GM12878 (cell line): ENCODE results near the gene ATP5F1B. TPM values are rescaled to one million over a fixed set of nuclear protein-coding genes. Genes with fewer than 3 reads are reported as not detected.

Experiments
- ATAC-seq: fragments of 200-7000 bp; cut with Tn5 transposase; 3 replicates; pipeline ENCODE4 v1.9.1; 2020; ENCODE audit warnings: mild to moderate bottlenecking, moderate library complexity
- BruUV-seq: library from RNA; stranded (reverse); fragments of 400-500 nt; replicated peaks from 2 replicates; lab custom pipeline; 2021; lab: Mats Ljungman, UMichigan
- CTCF ChIA-PET: fragments of 300-600 bp; sonication (Branson Sonifier 250); formaldehyde crosslinking; extraction: SDS; loops from one replicate; lab custom pipeline; 2021; ENCODE audit warnings: inconsistent platforms; lab: Yijun Ruan, JAX
- POLR2A ChIA-PET: fragments of 350-600 bp; formaldehyde crosslinking; extraction: SDS; loops from one replicate; lab custom pipeline; 2021; ENCODE audit warnings: inconsistent platforms; lab: Charles Lee
- RAD21 ChIA-PET: fragments of 300-600 bp; sonication (Branson Sonifier 250); formaldehyde crosslinking; loops from one replicate; lab custom pipeline; 2023; ENCODE audit warnings: antibody characterized with exemption; ENCODE audit not compliant: unreplicated experiment; lab: Charles Lee
- SMC1A ChIA-PET: fragments of 300-600 bp; sonication (Branson Sonifier 250); formaldehyde crosslinking; loops from one replicate; lab custom pipeline; 2023; ENCODE audit not compliant: unreplicated experiment, uncharacterized antibody; lab: Charles Lee
- DNase-seq: peaks from one replicate; pipeline ENCODE4 v3.0.0-alpha.2; 2011; ENCODE audit warnings: low read depth, low spot score
- FAIRE-seq: peaks from 3 replicates; lab custom pipeline; 2011; peaks lifted over from hg19 to GRCh38; lab: Jason Lieb, UNC
- H2AFZ ChIP-seq: 2 replicates; pipeline ENCODE4 v1.6.0; 2011; ENCODE audit warnings: low read depth, low read length, control low read depth; ENCODE audit not compliant: control insufficient read depth
- H3K27ac ChIP-seq: 2 replicates; pipeline ENCODE4 v1.5.1; 2011; ENCODE audit warnings: control low read depth; ENCODE audit not compliant: control insufficient read depth, insufficient read depth
- H3K27me3 ChIP-seq, 2 experiments: replicated peaks in 1 of 2; 2 replicates each; pipeline versions ENCODE4 v1.6.0 to v1.6.1; 2011; ENCODE audit warnings: low read length in 1 of 2; ENCODE audit not compliant: control insufficient read depth in 2 of 2, insufficient read depth in 2 of 2
- H3K36me3 ChIP-seq, 2 experiments: 2 replicates each; pipeline ENCODE4 v1.5.1; 2011; ENCODE audit warnings: low read length in 1 of 2; ENCODE audit not compliant: control insufficient read depth in 2 of 2, insufficient read depth in 2 of 2
- H3K4me1 ChIP-seq: 2 replicates; pipeline ENCODE4 v1.6.1; 2011; ENCODE audit warnings: mild to moderate bottlenecking, low read length, moderate library complexity, mixed read lengths; ENCODE audit not compliant: control insufficient read depth, insufficient read depth
- H3K4me2 ChIP-seq: 2 replicates; pipeline ENCODE4 v1.6.0; 2011; ENCODE audit warnings: control low read depth; ENCODE audit not compliant: control insufficient read depth, insufficient read depth
- H3K4me3 ChIP-seq: fragments of 200-600 bp; sonication (generic); 2 replicates; pipeline ENCODE4 v1.5.1; 2016
- H3K79me2 ChIP-seq: 2 replicates; pipeline ENCODE4 v1.6.0; 2011; ENCODE audit warnings: low read length; ENCODE audit not compliant: control insufficient read depth, insufficient read depth
- H3K9ac ChIP-seq: 2 replicates; pipeline ENCODE4 v1.8.0; 2011; ENCODE audit warnings: low read length, control low read depth, mixed read lengths; ENCODE audit not compliant: control insufficient read depth, insufficient read depth
- H3K9me3 ChIP-seq: replicated peaks from 3 replicates; pipeline ENCODE4 v1.5.1; 2011; ENCODE audit warnings: mild to moderate bottlenecking, low read length; ENCODE audit not compliant: control insufficient read depth, insufficient read depth
- H4K20me1 ChIP-seq: 2 replicates; pipeline ENCODE4 v1.6.0; 2011; ENCODE audit not compliant: control insufficient read depth, insufficient read depth
- ATF2 ChIP-seq: IDR thresholded peaks from 2 replicates; pipeline ENCODE4 v1.6.1; 2012; ENCODE audit warnings: low read length, inconsistent platforms
- CHD1 ChIP-seq: IDR thresholded peaks from 2 replicates; pipeline ENCODE4 v1.6.1; 2012; ENCODE audit warnings: low read depth, low read length, improper control_type of control experiment
- CREM ChIP-seq: IDR thresholded peaks from 2 replicates; pipeline ENCODE4 v1.6.1; 2014; ENCODE audit warnings: antibody characterized with exemption, low read depth
- DPF2 ChIP-seq: fragments of 450-650 bp; IDR thresholded peaks from 2 replicates; pipeline ENCODE4 v1.6.1; 2017; ENCODE audit warnings: mild to moderate bottlenecking
- EGR1 ChIP-seq, 2 experiments: IDR thresholded peaks; 1 replicate in 1 of 2; 2 replicates in 1 of 2; pipeline ENCODE4 v1.6.1; 2011 to 2012; ENCODE audit warnings: low read depth in 2 of 2, low read length in 2 of 2, borderline replicate concordance in 1 of 2, mild to moderate bottlenecking in 1 of 2, moderate library complexity in 1 of 2
- IKZF2 ChIP-seq, 2 experiments: fragments of 450-650 bp; IDR thresholded peaks; 2 replicates each; pipeline ENCODE4 v1.6.1; 2017; ENCODE audit warnings: mild to moderate bottlenecking in 2 of 2, moderate library complexity in 2 of 2
- IRF4 ChIP-seq: IDR thresholded peaks from 2 replicates; pipeline ENCODE4 v1.6.1; 2011; ENCODE audit warnings: low read depth, low read length
- IRF5 ChIP-seq: fragments of 450-650 bp; IDR thresholded peaks from 2 replicates; pipeline ENCODE4 v1.6.1; 2017; ENCODE audit warnings: borderline replicate concordance
- JUNB ChIP-seq: IDR thresholded peaks from 2 replicates; pipeline ENCODE4 v1.6.1; 2016; ENCODE audit warnings: antibody characterized with exemption, mild to moderate bottlenecking
- JUND ChIP-seq: IDR thresholded peaks from 2 replicates; pipeline ENCODE4 v1.6.1; 2012; ENCODE audit warnings: low read depth, mild to moderate bottlenecking, low read length, improper control_type of control experiment, moderate library complexity
- KAT2A ChIP-seq: conservative IDR thresholded peaks from 2 replicates; pipeline ENCODE4 v1.6.1; 2011; ENCODE audit warnings: low read depth, low read length; ENCODE audit not compliant: control insufficient read depth
- MEF2A ChIP-seq: IDR thresholded peaks from 2 replicates; pipeline ENCODE4 v1.6.1; 2011; ENCODE audit warnings: low read depth, mild to moderate bottlenecking, low read length, moderate library complexity; ENCODE audit not compliant: insufficient read depth
- MEF2B ChIP-seq: fragments of 450-650 bp; IDR thresholded peaks from 2 replicates; pipeline ENCODE4 v1.6.1; 2018; ENCODE audit warnings: mild to moderate bottlenecking, moderate library complexity; ENCODE audit not compliant: partially characterized antibody, poor library complexity, severe bottlenecking
- MTA3 ChIP-seq: IDR thresholded peaks from 2 replicates; pipeline ENCODE4 v1.6.1; 2012; ENCODE audit warnings: low read length, inconsistent platforms, borderline replicate concordance
- NFIC ChIP-seq: IDR thresholded peaks from 2 replicates; pipeline ENCODE4 v1.6.1; 2012; ENCODE audit warnings: low read depth, mild to moderate bottlenecking, inconsistent platforms, low read length, moderate library complexity
- PAX8 ChIP-seq: fragments of 450-650 bp; IDR thresholded peaks from 2 replicates; pipeline ENCODE4 v1.6.1; 2017; ENCODE audit warnings: mild to moderate bottlenecking, moderate library complexity
- POLR2A ChIP-seq: IDR thresholded peaks from 2 replicates; pipeline ENCODE4 v1.6.1; 2011; ENCODE audit warnings: low read depth, mild to moderate bottlenecking, low read length
- RUNX3 ChIP-seq: IDR thresholded peaks from 2 replicates; pipeline ENCODE4 v1.6.1; 2012; ENCODE audit warnings: low read length, inconsistent platforms
- SPI1 ChIP-seq: IDR thresholded peaks from 2 replicates; pipeline ENCODE4 v1.6.1; 2011; ENCODE audit warnings: low read depth, mild to moderate bottlenecking, low read length, moderate library complexity, borderline replicate concordance; ENCODE audit not compliant: insufficient read depth
- SUPT20H ChIP-seq: IDR thresholded peaks from 2 replicates; pipeline ENCODE4 v1.6.1; 2011; ENCODE audit warnings: low read depth, mild to moderate bottlenecking, low read length, moderate library complexity, borderline replicate concordance; ENCODE audit not compliant: control insufficient read depth
- TARDBP ChIP-seq: IDR thresholded peaks from 2 replicates; pipeline ENCODE4 v1.6.1; 2016; ENCODE audit warnings: borderline replicate concordance
- TCF3 ChIP-seq: IDR thresholded peaks from 2 replicates; pipeline ENCODE4 v1.6.1; 2012; ENCODE audit warnings: low read depth, mild to moderate bottlenecking, low read length, borderline replicate concordance; ENCODE audit not compliant: insufficient read depth
- TCF7 ChIP-seq: IDR thresholded peaks from 2 replicates; pipeline ENCODE4 v1.6.1; 2014; ENCODE audit warnings: antibody characterized with exemption, borderline replicate concordance
- WRNIP1 ChIP-seq: IDR thresholded peaks from 2 replicates; pipeline ENCODE4 v1.6.1; 2011; ENCODE audit warnings: low read depth, low read length, improper control_type of control experiment, borderline replicate concordance
- whole genome bisulfite sequencing: methylation state at CpG from one replicate; pipeline ENCODE4 v1.1.6; 2016; ENCODE audit warnings: low lambda C conversion rate; ENCODE audit not compliant: insufficient replicate concordance, insufficient coverage; ENCODE audit errors: missing lambda C conversion rate; 5-methylcytosine and 5-hydroxymethylcytosine counted together
- in situ Hi-C: fragments of 300-500 bp; cut with MboI; formaldehyde crosslinking; loops from 9 replicates; pipeline ENCODE4 v1.14.3; 2018; ENCODE audit warnings: mixed read lengths
- intact Hi-C: fragments of 100-400 bp; cut with micrococcal nuclease; formaldehyde crosslinking; loops from one replicate; pipeline ENCODE4 v1.14.2; 2022; ENCODE audit not compliant: unreplicated experiment
- polyA plus RNA-seq, 11 experiments: library from polyadenylated mRNA; depleted of rRNA in 4 of 11; unstranded in 6 of 11; stranded (reverse) in 5 of 11; fragments of >200 nt; fragmentation: Nextera tagmentation in 4 of 11; fragmentation: Illumina TruSeq in 1 of 11; extraction: Ambion mirVana in 4 of 11; extraction: Trizol in 1 of 11; gene quantifications; 1 replicate in 1 of 11; 2 replicates in 10 of 11; pipeline versions ENCODE4 v1.2.1 to v1.2.3, GENCODE V29; 2011 to 2016; ENCODE audit warnings: inconsistent platforms in 2 of 11, missing spikeins in 2 of 11, low read depth in 1 of 11
- total RNA-seq, 4 experiments: library from RNA; depleted of rRNA in 3 of 4; stranded (reverse); fragments of >200 nt in 3 of 4; fragmentation: Illumina TruSeq in 1 of 4; extraction: Trizol in 1 of 4; gene quantifications; 2 replicates each; pipeline versions ENCODE4 v1.2.1 to v1.2.3, GENCODE V29; 2013 to 2021

The ATP5F1B gene
- total and polyA plus RNA-seq, 10 of the 15 experiments (the other 5 are each of a cell fraction or from before 2014, with no cell fraction given) = 671 to 1,908 (median 1,031) TPM

GRCh38 chr12:56688846-56689109, 43.0 kb upstream of the ATP5F1B start:
- H3K9ac ChIP-seq = peak overlapping the region; percentile 97
- H2AFZ ChIP-seq = peak overlapping the region; percentile 81
- peaks cover 49% of the 10 kb centered on the region for H3K79me2 ChIP-seq
- no peaks in the 10 kb centered on the region for H3K9me3 ChIP-seq
- H3K36me3 ChIP-seq = no peaks in the 10 kb centered on the region
- ATAC-seq (no peak), FAIRE-seq (no peak), DNase-seq (no peak)
- H3K27me3 ChIP-seq = no peaks in the 10 kb centered on the region
- WGBS = 0% methylated on average over 7 of the region's 7 CpGs
- CTCF ChIA-PET = interaction anchor here (0.8 to 1.5 kb wide), 6 partner anchors 9 to 485 kb away, joined by 3 to 6 read pairs (median 3); no protein-coding TSS in a partner anchor
- intact Hi-C loops = loop anchor here (1.0 to 5.0 kb wide), 6 partner anchors 37 to 571 kb away; partner anchors contain the start of genes NAB2, NACA, PRIM1 and RPL41
- SMC1A ChIA-PET = interaction anchor here (0.6 to 2.9 kb wide), 11 partner anchors 11 to 70 kb away, joined by 3 to 18 read pairs (median 5); partner anchors contain the start of gene NACA
- H3K4me1 ChIP-seq = no peaks in the 10 kb centered on the region
- in situ Hi-C loops = no loop called here
- RAD21 ChIA-PET = interaction anchor here (0.6 to 9.0 kb wide), 8 partner anchors 30 to 423 kb away, joined by 3 to 176 read pairs (median 4); partner anchors contain the start of genes ATP5F1B, BAZ2A and NACA
- H4K20me1 ChIP-seq = no peaks in the 10 kb centered on the region
- peak overlapping the region; percentile 87 for H3K4me2 ChIP-seq
- peak overlapping the region; percentile 98 for H3K27ac ChIP-seq
- POLR2A ChIA-PET = interaction anchor here (0.5 to 8.8 kb wide), 15 partner anchors 28 to 342 kb away, joined by 3 to 155 read pairs (median 6); partner anchors contain the start of genes ATP5F1B, BAZ2A, NACA and PRIM1
- TSS peak; percentile 98 for BruUV-seq
- peak overlapping the region; percentile 83 for H3K4me3 ChIP-seq
- TF ChIP-seq SPI1 (no peak), WRNIP1 (no peak), POLR2A (no peak), ATF2 (no peak), SUPT20H (no peak), JUND (no peak), TARDBP (no peak), DPF2 (no peak), KAT2A (no peak), TCF7 (no peak), EGR1 (IDR thresholded peaks at IDR 0.05; ENCODE audit: borderline replicate concordance in 1 of 2, low read depth in 2 of 2, low read length in 2 of 2) (no peak), CREM (no peak), PAX8 (no peak), NFIC (0 out of 2 replicates have a peak, but pooled peaks have one; percentile 12), MEF2A (no peak), MEF2B (no peak), TCF3 (no peak), IRF4 (no peak), JUNB (no peak), IKZF2 (IDR thresholded peaks at IDR 0.05) (0 out of 4 replicates have a peak, but pooled peaks of 1 of the 2 experiments have one; percentile 10), RUNX3 (no peak), CHD1 (no peak), IRF5 (no peak), MTA3 (0 out of 2 replicates have a peak, but pooled peaks have one; percentile 26)
